Sigmoid colon (tissue), 4 donors: ENCODE measurements around the gene FLNB.

Experiments used
- EP300 ChIP-seq, 4 donors: sonication (generic); formaldehyde crosslinking; IDR thresholded peaks; one replicate each; pipeline ENCODE4 v1.6.1; 2017; ENCODE audit warnings: antibody characterized with exemption in 4 of 4
- POLR2A ChIP-seq, 2 donors: fragments of 450-650 bp; IDR thresholded peaks; one replicate each; pipeline ENCODE4 v1.6.1; 2016; ENCODE audit warnings: antibody characterized with exemption in 2 of 2, mild to moderate bottlenecking in 2 of 2, moderate library complexity in 2 of 2
- POLR2AphosphoS5 ChIP-seq, 4 donors: sonication (generic); formaldehyde crosslinking; IDR thresholded peaks; one replicate each; pipeline ENCODE4 v1.6.1; 2017; ENCODE audit warnings: antibody characterized with exemption in 4 of 4
- TF ChIP-seq, protein P1 (sequence below), 4 experiments: fragments of 450-650 bp in 3 of 4; fragments of 200-600 bp in 1 of 4; IDR thresholded peaks; one replicate each; pipeline ENCODE4 v1.5.1; 2016 to 2019; ENCODE audit warnings: antibody characterized with exemption in 4 of 4, mild to moderate bottlenecking in 3 of 4, moderate library complexity in 2 of 4

GRCh38 chr3:58153371-58153770 is 145.1 kb downstream of the FLNB start:
- TF ChIP-seq, protein P1, sequence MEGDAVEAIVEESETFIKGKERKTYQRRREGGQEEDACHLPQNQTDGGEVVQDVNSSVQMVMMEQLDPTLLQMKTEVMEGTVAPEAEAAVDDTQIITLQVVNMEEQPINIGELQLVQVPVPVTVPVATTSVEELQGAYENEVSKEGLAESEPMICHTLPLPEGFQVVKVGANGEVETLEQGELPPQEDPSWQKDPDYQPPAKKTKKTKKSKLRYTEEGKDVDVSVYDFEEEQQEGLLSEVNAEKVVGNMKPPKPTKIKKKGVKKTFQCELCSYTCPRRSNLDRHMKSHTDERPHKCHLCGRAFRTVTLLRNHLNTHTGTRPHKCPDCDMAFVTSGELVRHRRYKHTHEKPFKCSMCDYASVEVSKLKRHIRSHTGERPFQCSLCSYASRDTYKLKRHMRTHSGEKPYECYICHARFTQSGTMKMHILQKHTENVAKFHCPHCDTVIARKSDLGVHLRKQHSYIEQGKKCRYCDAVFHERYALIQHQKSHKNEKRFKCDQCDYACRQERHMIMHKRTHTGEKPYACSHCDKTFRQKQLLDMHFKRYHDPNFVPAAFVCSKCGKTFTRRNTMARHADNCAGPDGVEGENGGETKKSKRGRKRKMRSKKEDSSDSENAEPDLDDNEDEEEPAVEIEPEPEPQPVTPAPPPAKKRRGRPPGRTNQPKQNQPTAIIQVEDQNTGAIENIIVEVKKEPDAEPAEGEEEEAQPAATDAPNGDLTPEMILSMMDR (IDR thresholded peaks at IDR 0.05) = no peak
- TF ChIP-seq POLR2A (IDR thresholded peaks at IDR 0.05) (no peak), EP300 (IDR thresholded peaks at IDR 0.05) (no peak), POLR2AphosphoS5 (IDR thresholded peaks at IDR 0.05) (no peak)
